ENCODE measurements around the gene CDC14B. TPM values are rescaled to one million over a fixed set of nuclear protein-coding genes. Genes with fewer than 3 reads are reported as not detected.

The CDC14B gene
- total RNA-seq, 5 donors from 2014 or later (not counting 1 experiment from before 2014, with no cell fraction given), result 4.8 to 11.9 (median 7.2) TPM

GRCh38 chr9:96494215-96494800 is 125.3 kb downstream of the CDC14B start:
- WGBS (ENCODE audit: insufficient coverage), result 100% methylated on average over 5 of the region's 8 CpGs
- DNase-seq (no peak), ATAC-seq (replicated peaks in 1 of 4) (no peak)
- Histone ChIP-seq H3K9me3 (no peaks in the 10 kb centered on the region), H3K36me3 (ENCODE audit: control insufficient read depth in 2 of 2, extremely low read depth in 1 of 2, insufficient read depth in 1 of 2, low read length in 1 of 2) (peaks cover 3 to 29% of the 10 kb centered on the region in 2 donors), H3K27me3 (replicated peaks in 1 of 2; ENCODE audit: control insufficient read depth in 2 of 2, extremely low read depth in 1 of 2, insufficient read depth in 2 of 2, low read length in 1 of 2) (no peaks in the 10 kb centered on the region), H3K4me1 (ENCODE audit: control insufficient read depth in 1 of 2, extremely low read depth in 1 of 2, insufficient read depth in 2 of 2, low read length in 2 of 2) (no peaks in the 10 kb centered on the region), H3K4me3 (ENCODE audit: control insufficient read depth in 1 of 2, extremely low read depth in 1 of 2, low read length in 1 of 2) (no peak overlapping the region), H3K27ac (ENCODE audit: low read length) (no peak overlapping the region)
- Mint-ChIP-seq H3K36me3 (peaks cover 24% of the 10 kb centered on the region), H3K27ac (no peak overlapping the region), H3K4me3 (no peak overlapping the region), H3K27me3 (no peaks in the 10 kb centered on the region), H3K4me1 (peaks cover 4 to 14% (median 13%) of the 10 kb centered on the region in 3 donors), H3K9me3 (no peaks in the 10 kb centered on the region)
- ChIA-PET CTCF (no interaction called here), POLR2A (no interaction called here)

- no peaks in the 10 kb centered on the region for H3K27me3 ChIP-seq (replicated peaks in 1 of 2; ENCODE audit: control insufficient read depth in 2 of 2, extremely low read depth in 1 of 2, insufficient read depth in 2 of 2, low read length in 1 of 2)
- Mint-ChIP-seq H3K36me3 (peaks cover 30% of the 10 kb centered on the region), H3K4me1 (peaks cover 4 to 14% (median 13%) of the 10 kb centered on the region in 3 donors), H3K4me3 (no peak overlapping the region), H3K9me3 (no peaks in the 10 kb centered on the region), H3K27ac (peak overlapping the region in 1 of 2 donors; percentile 36), H3K27me3 (no peaks in the 10 kb centered on the region)
- no peak for ATAC-seq (replicated peaks in 1 of 4)
- ChIA-PET CTCF (no interaction called here), POLR2A (no interaction called here)
- DNase-seq, result no peak
- no peaks in the 10 kb centered on the region for H3K9me3 ChIP-seq
- WGBS (ENCODE audit: insufficient coverage), result 87% methylated on average over 10 of the region's 13 CpGs
- H3K36me3 ChIP-seq (ENCODE audit: control insufficient read depth in 2 of 2, extremely low read depth in 1 of 2, insufficient read depth in 1 of 2, low read length in 1 of 2), result peaks cover 3 to 34% of the 10 kb centered on the region in 2 donors
- H3K4me3 ChIP-seq (ENCODE audit: control insufficient read depth in 1 of 2, extremely low read depth in 1 of 2, low read length in 1 of 2), result no peak overlapping the region
- no peaks in the 10 kb centered on the region for H3K4me1 ChIP-seq (ENCODE audit: control insufficient read depth in 1 of 2, extremely low read depth in 1 of 2, insufficient read depth in 2 of 2, low read length in 2 of 2)
- no peak overlapping the region for H3K27ac ChIP-seq (ENCODE audit: low read length)
Observed at GRCh38 chr9:96493757-96494156, 125.9 kb downstream of the CDC14B start.

- ATAC-seq (replicated peaks in 1 of 4) (no peak), DNase-seq (no peak)
- H3K36me3 ChIP-seq (ENCODE audit: control insufficient read depth in 2 of 2, extremely low read depth in 1 of 2, insufficient read depth in 1 of 2, low read length in 1 of 2), result peaks cover 3 to 41% of the 10 kb centered on the region in 2 donors
- H3K27ac Mint-ChIP-seq, result peak overlapping the region in 1 of 2 donors; percentile 28
- ChIA-PET POLR2A (interaction anchor here in 1 of 2 donors (0.6 kb wide), 1 partner anchor 87 kb away, joined by 3 read pairs; no protein-coding TSS in a partner anchor), CTCF (no interaction called here)
- no peak overlapping the region for H3K4me3 Mint-ChIP-seq
- no peaks in the 10 kb centered on the region for H3K27me3 ChIP-seq (replicated peaks in 1 of 2; ENCODE audit: control insufficient read depth in 2 of 2, extremely low read depth in 1 of 2, insufficient read depth in 2 of 2, low read length in 1 of 2)
- H3K27ac ChIP-seq (ENCODE audit: low read length), result no peak overlapping the region
- H3K9me3 ChIP-seq, result no peaks in the 10 kb centered on the region
- H3K9me3 Mint-ChIP-seq, result no peaks in the 10 kb centered on the region
- H3K27me3 Mint-ChIP-seq, result no peaks in the 10 kb centered on the region
- H3K4me1 Mint-ChIP-seq, result peaks cover 4 to 14% (median 13%) of the 10 kb centered on the region in 3 donors
- H3K36me3 Mint-ChIP-seq, result peaks cover 36% of the 10 kb centered on the region
- H3K4me3 ChIP-seq (ENCODE audit: control insufficient read depth in 1 of 2, extremely low read depth in 1 of 2, low read length in 1 of 2), result no peak overlapping the region
- WGBS (ENCODE audit: insufficient coverage), result 98% methylated on average over 9 of the region's 12 CpGs
- H3K4me1 ChIP-seq (ENCODE audit: control insufficient read depth in 1 of 2, extremely low read depth in 1 of 2, insufficient read depth in 2 of 2, low read length in 2 of 2), result no peaks in the 10 kb centered on the region
Observed at GRCh38 chr9:96492993-96493531, 126.6 kb downstream of the CDC14B start.

GRCh38 chr9:96491880-96492525 is 127.6 kb downstream of the CDC14B start:
- DNase-seq (no peak), ATAC-seq (replicated peaks in 1 of 4) (no peak)
- POLR2A ChIA-PET, result no interaction called here
- Mint-ChIP-seq H3K9me3 (no peaks in the 10 kb centered on the region), H3K36me3 (peaks cover 40% of the 10 kb centered on the region), H3K4me1 (peaks cover 4 to 14% (median 13%) of the 10 kb centered on the region in 3 donors), H3K27me3 (no peaks in the 10 kb centered on the region), H3K27ac (peak overlapping the region; percentile 81 to 91), H3K4me3 (no peak overlapping the region)
- Histone ChIP-seq H3K27me3 (replicated peaks in 1 of 2; ENCODE audit: control insufficient read depth in 2 of 2, extremely low read depth in 1 of 2, insufficient read depth in 2 of 2, low read length in 1 of 2) (no peaks in the 10 kb centered on the region), H3K4me3 (ENCODE audit: control insufficient read depth in 1 of 2, extremely low read depth in 1 of 2, low read length in 1 of 2) (no peak overlapping the region), H3K4me1 (ENCODE audit: control insufficient read depth in 1 of 2, extremely low read depth in 1 of 2, insufficient read depth in 2 of 2, low read length in 2 of 2) (no peaks in the 10 kb centered on the region), H3K36me3 (ENCODE audit: control insufficient read depth in 2 of 2, extremely low read depth in 1 of 2, insufficient read depth in 1 of 2, low read length in 1 of 2) (peaks cover 3 to 46% of the 10 kb centered on the region in 2 donors), H3K9me3 (no peaks in the 10 kb centered on the region), H3K27ac (ENCODE audit: low read length) (no peak overlapping the region)
- CTCF ChIA-PET, result no interaction called here
- WGBS (ENCODE audit: insufficient coverage), result 87% methylated on average over 17 of the region's 17 CpGs

GRCh38 chr9:96491079-96491879 is 128.4 kb downstream of the CDC14B start:
- no peaks in the 10 kb centered on the region for H3K9me3 ChIP-seq
- WGBS (ENCODE audit: insufficient coverage), result 57% methylated on average over 8 of the region's 10 CpGs
- Mint-ChIP-seq H3K27me3 (no peaks in the 10 kb centered on the region), H3K9me3 (no peaks in the 10 kb centered on the region), H3K27ac (peak overlapping the region; percentile 81 to 91), H3K36me3 (peaks cover 46% of the 10 kb centered on the region), H3K4me3 (no peak overlapping the region), H3K4me1 (peaks cover 4 to 14% (median 13%) of the 10 kb centered on the region in 3 donors)
- H3K4me1 ChIP-seq (ENCODE audit: control insufficient read depth in 1 of 2, extremely low read depth in 1 of 2, insufficient read depth in 2 of 2, low read length in 2 of 2), result no peaks in the 10 kb centered on the region
- DNase-seq, result peak in 5 of 35 experiments; percentile 4 to 19 (median 8)
- peaks cover 8 to 53% of the 10 kb centered on the region in 2 donors for H3K36me3 ChIP-seq (ENCODE audit: control insufficient read depth in 2 of 2, extremely low read depth in 1 of 2, insufficient read depth in 1 of 2, low read length in 1 of 2)
- peak; percentile 30 to 82 (median 46) for ATAC-seq (replicated peaks in 1 of 4)
- ChIA-PET POLR2A (no interaction called here), CTCF (no interaction called here)
- H3K4me3 ChIP-seq (ENCODE audit: control insufficient read depth in 1 of 2, extremely low read depth in 1 of 2, low read length in 1 of 2), result no peak overlapping the region
- H3K27me3 ChIP-seq (replicated peaks in 1 of 2; ENCODE audit: control insufficient read depth in 2 of 2, extremely low read depth in 1 of 2, insufficient read depth in 2 of 2, low read length in 1 of 2), result no peaks in the 10 kb centered on the region
- H3K27ac ChIP-seq (ENCODE audit: low read length), result no peak overlapping the region

- Histone ChIP-seq H3K27ac (ENCODE audit: low read length) (no peak overlapping the region), H3K4me1 (ENCODE audit: control insufficient read depth in 1 of 2, extremely low read depth in 1 of 2, insufficient read depth in 2 of 2, low read length in 2 of 2) (no peaks in the 10 kb centered on the region), H3K4me3 (ENCODE audit: control insufficient read depth in 1 of 2, extremely low read depth in 1 of 2, low read length in 1 of 2) (no peak overlapping the region), H3K36me3 (ENCODE audit: control insufficient read depth in 2 of 2, extremely low read depth in 1 of 2, insufficient read depth in 1 of 2, low read length in 1 of 2) (peaks cover 8 to 58% of the 10 kb centered on the region in 2 donors), H3K27me3 (replicated peaks in 1 of 2; ENCODE audit: control insufficient read depth in 2 of 2, extremely low read depth in 1 of 2, insufficient read depth in 2 of 2, low read length in 1 of 2) (no peaks in the 10 kb centered on the region), H3K9me3 (no peaks in the 10 kb centered on the region)
- ChIA-PET POLR2A (no interaction called here), CTCF (no interaction called here)
- no peak for DNase-seq
- Mint-ChIP-seq H3K36me3 (peaks cover 49% of the 10 kb centered on the region), H3K27me3 (no peaks in the 10 kb centered on the region), H3K4me3 (no peak overlapping the region), H3K27ac (no peak overlapping the region), H3K4me1 (peaks cover 4 to 14% (median 13%) of the 10 kb centered on the region in 3 donors), H3K9me3 (no peaks in the 10 kb centered on the region)
- ATAC-seq (replicated peaks in 1 of 4), result no peak
- 94% methylated on average over 2 of the region's 10 CpGs for WGBS (ENCODE audit: insufficient coverage)
Observed at GRCh38 chr9:96490534-96491078, 129.0 kb downstream of the CDC14B start.

Data from T-cell (primary cell).